H1 (cell line): Measurements from ENCODE around the gene RBM38. TPM values are rescaled to one million over a fixed set of nuclear protein-coding genes. Genes with fewer than 3 reads are reported as not detected.

ENCODE experiments used
- RAD21 ChIP-seq, 2 experiments: IDR thresholded peaks in 1 of 2; conservative IDR thresholded peaks in 1 of 2; 2 replicates each; pipeline ENCODE4 v1.6.1; 2011; ENCODE audit warnings: low read depth in 2 of 2, low read length in 2 of 2, improper control_type of control experiment in 1 of 2, inconsistent platforms in 1 of 2, mild to moderate bottlenecking in 1 of 2, moderate library complexity in 1 of 2
- RXRA ChIP-seq: IDR thresholded peaks from 2 replicates; pipeline ENCODE4 v1.6.1; 2011; ENCODE audit warnings: low read depth, mild to moderate bottlenecking, low read length, moderate library complexity; ENCODE audit not compliant: insufficient read depth
- SP1 ChIP-seq: IDR thresholded peaks from 2 replicates; pipeline ENCODE4 v1.6.1; 2011; ENCODE audit warnings: low read depth, low read length
- SRF ChIP-seq: IDR thresholded peaks from 2 replicates; pipeline ENCODE4 v1.6.1; 2011; ENCODE audit warnings: mild to moderate bottlenecking, low read depth, low read length, moderate library complexity
- polyA plus RNA-seq, 7 experiments: library from polyadenylated mRNA; depleted of rRNA in 3 of 7; stranded (reverse) in 5 of 7; unstranded in 2 of 7; fragments of >200 nt in 5 of 7; fragments of 200-250 nt in 2 of 7; gene quantifications; 1 replicate in 5 of 7; 2 replicates in 1 of 7; 4 replicates in 1 of 7; pipeline versions ENCODE4 v1.2.1 to v1.2.3, GENCODE V29; 2011 to 2013; ENCODE audit warnings: missing spikeins in 2 of 7, mixed read lengths in 2 of 7
- total RNA-seq: library from RNA; stranded (reverse); fragmentation: NEBNext Ultra II Directional; extraction: Animal tissue kit (Norgen Biotek cat#: 25700); gene quantifications from 2 replicates; pipeline ENCODE4 v1.2.1, GENCODE V29; 2021

Gene RBM38
- total and polyA plus RNA-seq, 2 of the 8 experiments (the other 6 are each of a cell fraction or from before 2014, with no cell fraction given) = 57.7 to 109 TPM

DNA sequence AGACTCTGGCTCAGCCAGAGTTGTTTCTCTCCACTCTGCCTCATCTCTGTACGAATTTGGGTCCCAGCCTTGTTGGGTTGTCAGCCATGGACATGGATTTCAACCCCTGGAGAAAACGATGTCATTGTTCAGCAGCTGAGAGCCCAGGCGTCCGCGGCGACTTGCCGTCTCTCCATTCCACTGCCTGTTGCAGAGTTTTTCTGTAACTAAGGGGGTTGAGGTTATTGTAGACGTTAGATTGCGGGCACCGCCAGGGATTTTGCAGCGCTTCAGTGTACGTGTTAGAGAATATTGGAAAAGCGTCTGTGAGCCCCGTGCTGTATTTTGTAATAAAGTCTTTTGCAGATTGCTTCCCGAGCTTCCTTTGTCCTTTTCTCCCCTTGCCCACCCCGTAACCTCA lies 13.1 kb upstream of the RBM38 start (continued):
- TF ChIP-seq RAD21 (IDR thresholded peaks at IDR 0.05 in 1 of 2, conservative IDR thresholded peaks at IDR 0.05 in 1 of 2; ENCODE audit: low read depth in 2 of 2, low read length in 2 of 2) (no peak), SRF (no peak), SP1 (no peak), RXRA (no peak)
